CD14-positive monocyte (primary cell): ENCODE results near the gene KIF5C. TPM values are rescaled to one million over a fixed set of nuclear protein-coding genes. Genes with fewer than 3 reads are reported as not detected.

Experiments
- DNase-seq, 3 donors: peaks; one replicate each; pipeline ENCODE4 v3.0.0-alpha.2; 2011 to 2022
- H2AFZ ChIP-seq: 2 replicates; pipeline ENCODE4 v1.6.0; 2012; ENCODE audit warnings: mild to moderate bottlenecking, low read depth, low read length, inconsistent platforms; ENCODE audit not compliant: insufficient read depth, poor library complexity, severe bottlenecking
- H3K27ac ChIP-seq, 2 donors: 1 replicate in 1 of 2; 2 replicates in 1 of 2; pipeline ENCODE4 v1.5.1; 2012 to 2013; ENCODE audit warnings: low read length in 2 of 2, control low read depth in 1 of 2, inconsistent platforms in 1 of 2, low read depth in 1 of 2, mild to moderate bottlenecking in 1 of 2
- H3K27me3 ChIP-seq, 2 donors: one replicate each; pipeline versions ENCODE4 v1.6.0 to v1.6.1; 2011 to 2013; ENCODE audit warnings: low read length in 2 of 2; ENCODE audit not compliant: control insufficient read depth in 2 of 2, insufficient read depth in 2 of 2
- H3K36me3 ChIP-seq, 2 donors: replicated peaks in 1 of 2; 1 replicate in 1 of 2; 2 replicates in 1 of 2; pipeline versions ENCODE4 v1.5.1 to v1.6.1; 2012 to 2013; ENCODE audit warnings: low read length in 2 of 2, control low read depth in 1 of 2, inconsistent platforms in 1 of 2, mild to moderate bottlenecking in 1 of 2; ENCODE audit not compliant: insufficient read depth in 2 of 2, control insufficient read depth in 1 of 2
- H3K4me1 ChIP-seq, 2 donors: 1 replicate in 1 of 2; 2 replicates in 1 of 2; pipeline versions ENCODE4 v1.5.1 to v1.6.1; 2012 to 2013; ENCODE audit warnings: low read length in 2 of 2, control low read depth in 1 of 2, inconsistent platforms in 1 of 2, mild to moderate bottlenecking in 1 of 2, moderate library complexity in 1 of 2; ENCODE audit not compliant: insufficient read depth in 2 of 2, control insufficient read depth in 1 of 2
- H3K4me2 ChIP-seq: replicated peaks from 2 replicates; pipeline ENCODE3; 2012; ENCODE audit warnings: low read length, moderate library complexity, mild to moderate bottlenecking; ENCODE audit not compliant: poor library complexity, severe bottlenecking; ENCODE audit errors: extremely low read depth
- H3K4me3 ChIP-seq, 3 experiments: fragments of 200-600 bp in 1 of 3; sonication (generic) in 1 of 3; replicated peaks in 1 of 3; 1 replicate in 2 of 3; 2 replicates in 1 of 3; pipeline ENCODE4 v1.5.1; 2011 to 2013; ENCODE audit warnings: low read length in 3 of 3, mild to moderate bottlenecking in 3 of 3, control low read depth in 2 of 3, low read depth in 2 of 3, inconsistent platforms in 1 of 3, moderate library complexity in 1 of 3
- H3K79me2 ChIP-seq: 2 replicates; pipeline ENCODE4 v1.6.0; 2012; ENCODE audit warnings: mild to moderate bottlenecking, control low read depth, inconsistent platforms, low read length, moderate library complexity; ENCODE audit not compliant: insufficient read depth
- H3K9ac ChIP-seq: 2 replicates; pipeline ENCODE4 v1.6.0; 2017; ENCODE audit warnings: low read length, mild to moderate bottlenecking; ENCODE audit not compliant: insufficient read depth, poor library complexity, severe bottlenecking
- H3K9me3 ChIP-seq, 2 donors: replicated peaks in 1 of 2; 1 replicate in 1 of 2; 2 replicates in 1 of 2; pipeline versions ENCODE4 v1.5.1 to v1.6.1; 2012 to 2013; ENCODE audit warnings: low read length in 2 of 2, control low read depth in 1 of 2; ENCODE audit not compliant: control insufficient read depth in 1 of 2, insufficient read depth in 1 of 2
- H4K20me1 ChIP-seq: 2 replicates; pipeline ENCODE4 v1.6.0; 2012; ENCODE audit warnings: mild to moderate bottlenecking, low read length, control low read depth, moderate library complexity; ENCODE audit not compliant: insufficient read depth
- H3K27ac Mint-ChIP-seq, 7 donors: one replicate each; pipeline ENCODE4 v1.8.0; 2020; ENCODE audit warnings: mild to moderate bottlenecking in 7 of 7, mixed read lengths in 7 of 7, moderate library complexity in 6 of 7, inconsistent platforms in 2 of 7
- H3K27me3 Mint-ChIP-seq, 3 donors: one replicate each; pipeline ENCODE4 v1.8.0; 2021 to 2022; ENCODE audit warnings: low read depth in 3 of 3, mild to moderate bottlenecking in 3 of 3, mixed read lengths in 3 of 3, moderate library complexity in 3 of 3, inconsistent platforms in 1 of 3
- H3K36me3 Mint-ChIP-seq, 2 donors: one replicate each; pipeline ENCODE4 v1.8.0; 2020; ENCODE audit warnings: mixed read lengths in 2 of 2, inconsistent platforms in 1 of 2, mild to moderate bottlenecking in 1 of 2
- H3K4me1 Mint-ChIP-seq: one replicate; pipeline ENCODE4 v1.8.0; 2020; ENCODE audit warnings: mild to moderate bottlenecking, mixed read lengths
- H3K4me3 Mint-ChIP-seq, 2 donors: one replicate each; pipeline ENCODE4 v1.8.0; 2020; ENCODE audit warnings: mild to moderate bottlenecking in 2 of 2, mixed read lengths in 2 of 2, moderate library complexity in 1 of 2
- H3K9me3 Mint-ChIP-seq, 7 donors: one replicate each; pipeline ENCODE4 v1.8.0; 2020 to 2022; ENCODE audit warnings: mixed read lengths in 7 of 7, mild to moderate bottlenecking in 6 of 7, moderate library complexity in 6 of 7, inconsistent platforms in 2 of 7
- whole genome bisulfite sequencing: methylation state at CpG from one replicate; pipeline ENCODE4 v1.1.5; 2013; ENCODE audit warnings: missing lambda C conversion rate; ENCODE audit not compliant: insufficient coverage; 5-methylcytosine and 5-hydroxymethylcytosine counted together
- intact Hi-C, 2 donors: fragments of 100-400 bp; cut with micrococcal nuclease; formaldehyde crosslinking; loops; one replicate each; pipeline versions ENCODE4 v1.15.0 to v1.15.1; 2023
- polyA plus RNA-seq, 3 donors: library from polyadenylated mRNA; depleted of rRNA in 1 of 3; unstranded in 2 of 3; stranded (reverse) in 1 of 3; fragments of 300-500 nt in 2 of 3; fragments of >200 nt in 1 of 3; fragmentation: Illumina TruSeq in 2 of 3; gene quantifications; 1 replicate in 2 of 3; 2 replicates in 1 of 3; pipeline ENCODE4 v1.2.3, GENCODE V29; 2012 to 2021
- TF ChIP-seq, protein P1 (sequence below): fragments of 200-600 bp; IDR thresholded peaks from one replicate; pipeline ENCODE4 v1.8.0; 2022; ENCODE audit warnings: antibody characterized with exemption, mild to moderate bottlenecking

Gene KIF5C
- polyA plus RNA-seq, 3 donors: 0.04 TPM; not detected in 2

DNA sequence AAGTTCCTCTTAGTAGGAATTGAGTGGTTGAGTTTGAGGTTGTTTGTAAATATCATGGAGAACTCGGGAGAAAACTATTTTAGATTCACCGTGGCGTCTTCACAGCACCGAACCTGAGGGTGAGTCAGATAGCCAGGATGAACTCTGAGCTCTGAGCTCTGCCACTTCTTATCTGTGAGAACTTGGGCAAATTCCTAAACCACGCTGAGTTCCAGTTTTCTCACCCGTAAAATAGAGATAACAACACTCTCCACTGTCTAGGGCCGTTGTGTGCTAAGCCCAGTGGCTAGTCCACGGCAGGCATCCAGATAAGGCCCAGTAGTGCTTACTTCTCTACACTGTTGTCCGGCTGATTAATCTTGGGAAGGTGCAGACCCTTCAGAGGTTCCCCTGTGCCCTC, 7.0 kb downstream of the KIF5C start:
- Histone ChIP-seq H2AFZ (no peak overlapping the region), H3K27me3 (peaks cover 39 to 47% of the 10 kb centered on the region in 2 donors), H3K4me3 (no peak overlapping the region), H3K4me2 (no peak overlapping the region), H3K36me3 (no peaks in the 10 kb centered on the region), H3K27ac (no peak overlapping the region), H3K9ac (no peak overlapping the region), H3K79me2 (no peaks in the 10 kb centered on the region), H3K4me1 (no peaks in the 10 kb centered on the region), H4K20me1 (no peaks in the 10 kb centered on the region), H3K9me3 (peaks cover 13 to 17% of the 10 kb centered on the region in 2 donors)
- DNase-seq: no peak
- WGBS: 92% methylated on average over 8 of the region's 9 CpGs
- Mint-ChIP-seq H3K9me3 (peaks cover under 1 to 16% (median 9%) of the 10 kb centered on the region in 7 donors), H3K4me1 (no peaks in the 10 kb centered on the region), H3K4me3 (no peak overlapping the region), H3K36me3 (no peaks in the 10 kb centered on the region), H3K27ac (peak overlapping the region in 1 of 7 donors; percentile 5), H3K27me3 (peaks cover 41 to 57% (median 45%) of the 10 kb centered on the region in 3 donors)
- TF ChIP-seq, protein P1, sequence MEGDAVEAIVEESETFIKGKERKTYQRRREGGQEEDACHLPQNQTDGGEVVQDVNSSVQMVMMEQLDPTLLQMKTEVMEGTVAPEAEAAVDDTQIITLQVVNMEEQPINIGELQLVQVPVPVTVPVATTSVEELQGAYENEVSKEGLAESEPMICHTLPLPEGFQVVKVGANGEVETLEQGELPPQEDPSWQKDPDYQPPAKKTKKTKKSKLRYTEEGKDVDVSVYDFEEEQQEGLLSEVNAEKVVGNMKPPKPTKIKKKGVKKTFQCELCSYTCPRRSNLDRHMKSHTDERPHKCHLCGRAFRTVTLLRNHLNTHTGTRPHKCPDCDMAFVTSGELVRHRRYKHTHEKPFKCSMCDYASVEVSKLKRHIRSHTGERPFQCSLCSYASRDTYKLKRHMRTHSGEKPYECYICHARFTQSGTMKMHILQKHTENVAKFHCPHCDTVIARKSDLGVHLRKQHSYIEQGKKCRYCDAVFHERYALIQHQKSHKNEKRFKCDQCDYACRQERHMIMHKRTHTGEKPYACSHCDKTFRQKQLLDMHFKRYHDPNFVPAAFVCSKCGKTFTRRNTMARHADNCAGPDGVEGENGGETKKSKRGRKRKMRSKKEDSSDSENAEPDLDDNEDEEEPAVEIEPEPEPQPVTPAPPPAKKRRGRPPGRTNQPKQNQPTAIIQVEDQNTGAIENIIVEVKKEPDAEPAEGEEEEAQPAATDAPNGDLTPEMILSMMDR: no peak
- intact Hi-C loops: no loop called here

DNA sequence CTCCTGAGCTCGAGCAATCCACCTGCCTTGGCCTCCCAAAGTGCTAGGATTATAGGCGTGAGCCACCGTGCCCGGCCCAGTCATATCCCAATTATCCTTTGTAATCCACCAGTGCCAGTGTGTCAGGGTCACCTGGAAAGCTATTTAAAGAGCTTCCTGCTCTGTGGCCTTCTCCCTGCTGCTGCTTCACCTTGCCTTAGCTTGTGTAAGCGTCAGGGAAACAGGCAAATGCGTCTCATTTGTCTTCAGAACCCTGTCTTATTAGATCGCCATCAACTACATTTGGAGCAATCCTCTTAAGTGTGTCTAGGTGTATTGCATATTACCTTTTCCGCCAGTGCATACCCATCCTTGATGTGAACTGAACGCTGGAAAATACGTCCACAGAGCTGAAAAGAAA, 10.2 kb downstream of the KIF5C start:
- peaks cover 13 to 14% of the 10 kb centered on the region in 2 donors for H3K4me1 ChIP-seq
- no peak for DNase-seq
- no peak overlapping the region for H3K4me3 Mint-ChIP-seq
- 92% methylated on average over 8 of the region's 10 CpGs for WGBS
- intact Hi-C loops: no loop called here
- peaks cover 15% of the 10 kb centered on the region for H3K4me1 Mint-ChIP-seq
- H3K4me3 ChIP-seq: no peak overlapping the region
- no peak overlapping the region for H3K27ac ChIP-seq
- TF ChIP-seq, protein P1: no peak
- peaks cover 0 to 11% (median 9%) of the 10 kb centered on the region in 7 donors for H3K9me3 Mint-ChIP-seq
- H3K36me3 Mint-ChIP-seq: no peaks in the 10 kb centered on the region
- H3K4me2 ChIP-seq: no peak overlapping the region
- no peak overlapping the region for H2AFZ ChIP-seq
- no peak overlapping the region for H3K27ac Mint-ChIP-seq
- H3K9me3 ChIP-seq: peaks cover 8 to 19% of the 10 kb centered on the region in 2 donors
- H3K79me2 ChIP-seq: no peaks in the 10 kb centered on the region
- H3K36me3 ChIP-seq: no peaks in the 10 kb centered on the region
- H4K20me1 ChIP-seq: no peaks in the 10 kb centered on the region
- H3K9ac ChIP-seq: no peak overlapping the region
- peaks cover 36 to 48% of the 10 kb centered on the region in 2 donors for H3K27me3 ChIP-seq
- H3K27me3 Mint-ChIP-seq: peaks cover 43 to 55% (median 45%) of the 10 kb centered on the region in 3 donors
